Endothelial cell of umbilical vein (primary cell): ENCODE measurements around the gene IZUMO4.

Experiments
- CTCF ChIP-seq, 2 donors: IDR thresholded peaks; 1 replicate in 1 of 2; 2 replicates in 1 of 2; pipeline ENCODE4 v1.5.1; 2011; ENCODE audit warnings: low read length in 2 of 2, mild to moderate bottlenecking in 2 of 2, moderate library complexity in 2 of 2, control low read depth in 1 of 2, inconsistent platforms in 1 of 2, low read depth in 1 of 2; ENCODE audit not compliant: insufficient read depth in 1 of 2; ENCODE audit errors: extremely low read depth in 1 of 2
- EZH2 ChIP-seq: IDR thresholded peaks from 2 replicates; pipeline ENCODE4 v1.6.1; 2012; ENCODE audit warnings: borderline replicate concordance, low read depth, mild to moderate bottlenecking, moderate library complexity, low read length, inconsistent platforms; ENCODE audit not compliant: severe bottlenecking
- FOS ChIP-seq: IDR thresholded peaks from 2 replicates; pipeline ENCODE4 v1.6.1; 2011; ENCODE audit warnings: mild to moderate bottlenecking, low read length, moderate library complexity, borderline replicate concordance; ENCODE audit not compliant: insufficient read depth
- GATA2 ChIP-seq: IDR thresholded peaks from 2 replicates; pipeline ENCODE4 v1.7.0; 2011; ENCODE audit warnings: low read depth, mild to moderate bottlenecking, moderate library complexity, mixed read lengths, low read length; ENCODE audit not compliant: insufficient read length, insufficient read depth
- POLR2A ChIP-seq: IDR thresholded peaks from 2 replicates; pipeline ENCODE4 v1.6.1; 2012; ENCODE audit warnings: low read depth, mild to moderate bottlenecking, control low read depth, low read length
- POLR2AphosphoS5 ChIP-seq: IDR thresholded peaks from 2 replicates; pipeline ENCODE4 v1.6.1; 2012; ENCODE audit warnings: low read depth, mild to moderate bottlenecking, control low read depth, low read length, moderate library complexity; ENCODE audit not compliant: insufficient read depth

- TF ChIP-seq POLR2A (no peak), CTCF (IDR thresholded peaks at IDR 0.05; ENCODE audit: extremely low read depth in 1 of 2, insufficient read depth in 1 of 2, low read depth in 1 of 2, low read length in 2 of 2) (no peak), POLR2AphosphoS5 (no peak), GATA2 (no peak), EZH2 (no peak), FOS (no peak)
Measured at GRCh38 chr19:2136796-2137195, 40.1 kb downstream of the IZUMO4 start.
